ACC112 (cell line): ENCODE measurements around the gene VMA21.

Source experiments
- H2AFZ ChIP-seq: fragments of 200-600 bp; sonication (generic); one replicate; pipeline ENCODE4 v1.6.0; 2017; ENCODE audit warnings: antibody characterized with exemption, low read length; ENCODE audit not compliant: unreplicated experiment
- H3K27ac ChIP-seq: fragments of 200-600 bp; sonication (generic); 2 replicates; pipeline ENCODE4 v1.5.1; 2014; ENCODE audit warnings: low read depth, mild to moderate bottlenecking, antibody characterized with exemption, low read length, moderate library complexity
- H3K27me3 ChIP-seq: fragments of 200-600 bp; sonication (generic); 2 replicates; pipeline ENCODE4 v1.6.1; 2014; ENCODE audit warnings: mild to moderate bottlenecking, antibody characterized with exemption, low read length, moderate library complexity, mixed read lengths; ENCODE audit not compliant: insufficient read depth
- H3K36me3 ChIP-seq: fragments of 200-600 bp; sonication (generic); 2 replicates; pipeline ENCODE4 v1.6.1; 2016; ENCODE audit warnings: mild to moderate bottlenecking, antibody characterized with exemption, low read length, moderate library complexity, mixed read lengths; ENCODE audit not compliant: insufficient read depth
- H3K4me1 ChIP-seq: fragments of 200-600 bp; sonication (generic); one replicate; pipeline ENCODE4 v1.6.1; 2016; ENCODE audit warnings: low read length, mixed read lengths; ENCODE audit not compliant: insufficient read depth, unreplicated experiment, control insufficient read depth
- H3K4me3 ChIP-seq: fragments of 200-600 bp; sonication (generic); 2 replicates; pipeline ENCODE4 v1.5.1; 2014; ENCODE audit warnings: mild to moderate bottlenecking, low read depth, low read length
- H3K79me2 ChIP-seq: fragments of 200-600 bp; sonication (generic); one replicate; pipeline ENCODE4 v1.6.0; 2016; ENCODE audit warnings: low read length; ENCODE audit not compliant: control insufficient read depth, unreplicated experiment, insufficient read depth

The VMA21 gene, protein sequence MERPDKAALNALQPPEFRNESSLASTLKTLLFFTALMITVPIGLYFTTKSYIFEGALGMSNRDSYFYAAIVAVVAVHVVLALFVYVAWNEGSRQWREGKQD

DNA sequence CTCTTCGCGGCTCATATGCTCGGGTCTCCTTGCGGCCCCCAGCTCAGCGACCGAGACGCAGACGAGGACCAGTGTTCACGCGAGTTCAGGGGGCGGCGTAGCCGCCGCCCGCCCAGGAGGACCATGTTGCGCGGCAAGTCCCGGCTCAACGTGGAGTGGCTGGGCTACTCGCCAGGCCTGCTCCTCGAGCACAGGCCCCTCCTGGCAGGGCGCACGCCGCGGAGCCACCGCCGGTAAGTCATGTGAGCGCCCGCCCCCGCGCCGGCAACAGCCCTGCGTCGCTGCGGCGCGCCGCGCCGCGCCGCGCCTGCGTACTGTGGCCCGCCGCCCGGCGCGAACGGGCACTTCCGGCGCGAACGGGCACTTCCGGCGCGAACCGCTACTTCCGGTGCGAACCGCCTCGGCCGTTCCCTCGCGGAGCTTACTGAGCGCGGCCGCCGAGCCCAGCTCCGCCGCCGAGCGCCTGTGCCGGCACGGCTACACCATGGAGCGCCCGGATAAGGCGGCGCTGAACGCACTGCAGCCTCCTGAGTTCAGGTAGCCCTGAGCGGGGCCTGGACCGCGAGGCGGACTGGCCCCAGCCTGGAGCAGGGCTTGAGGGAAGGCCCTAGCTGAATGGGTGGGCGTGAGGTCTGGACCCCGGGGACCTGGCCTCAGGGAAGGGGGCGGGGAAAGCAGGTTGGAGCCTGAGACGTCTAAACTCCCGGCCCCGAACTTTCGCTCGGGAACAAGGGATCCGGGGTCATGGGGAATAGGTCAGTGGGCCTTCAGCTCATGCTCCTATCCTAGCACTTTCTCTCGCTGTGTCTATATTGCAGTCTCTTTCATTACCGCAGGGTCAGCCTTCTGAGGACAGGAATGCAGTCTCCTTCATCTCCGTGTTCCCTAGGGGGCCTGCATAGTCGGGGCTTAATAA is at the start of gene VMA21:
VMA21 (plus strand) TSS at position 382 of the 916 bp plus-strand sequence; CDS start at position 485, 103 bp downstream.
- Histone ChIP-seq H3K79me2 (peaks cover 49% of the 10 kb centered on the region), H3K27ac (peak within 1 kb of the TSS; percentile 91), H3K27me3 (no peaks in the 10 kb centered on the region), H2AFZ (peak within 1 kb of the TSS; percentile 99), H3K36me3 (no peaks in the 10 kb centered on the region), H3K4me3 (peak within 1 kb of the TSS; percentile 80), H3K4me1 (peaks cover 9% of the 10 kb centered on the region)

DNA sequence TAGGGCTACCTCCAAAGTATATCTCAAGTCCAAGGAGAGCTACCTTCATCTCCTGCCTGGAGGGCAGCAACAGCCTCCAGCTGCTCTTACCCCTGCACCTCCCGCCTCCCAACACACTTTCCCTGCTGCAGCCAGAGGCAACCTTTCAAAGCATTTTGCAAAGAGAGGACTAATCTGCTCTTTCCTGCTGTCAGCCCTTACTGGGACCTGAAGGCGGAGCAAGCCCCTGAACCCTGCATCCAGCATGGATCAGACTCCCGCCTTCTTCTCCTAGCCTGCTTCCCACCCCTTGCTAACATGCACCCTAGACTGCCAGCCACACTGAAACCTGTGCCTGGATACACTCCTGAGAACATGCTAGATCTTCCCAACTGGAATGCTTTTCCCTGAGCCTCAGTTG is 37.7 kb upstream of the VMA21 start:
- Histone ChIP-seq H3K4me3 (no peak overlapping the region), H3K4me1 (no peaks in the 10 kb centered on the region), H2AFZ (no peak overlapping the region), H3K27me3 (peaks cover 10% of the 10 kb centered on the region; the same call in 1 of the 2 replicates), H3K79me2 (no peaks in the 10 kb centered on the region), H3K27ac (no peak overlapping the region), H3K36me3 (no peaks in the 10 kb centered on the region)

DNA sequence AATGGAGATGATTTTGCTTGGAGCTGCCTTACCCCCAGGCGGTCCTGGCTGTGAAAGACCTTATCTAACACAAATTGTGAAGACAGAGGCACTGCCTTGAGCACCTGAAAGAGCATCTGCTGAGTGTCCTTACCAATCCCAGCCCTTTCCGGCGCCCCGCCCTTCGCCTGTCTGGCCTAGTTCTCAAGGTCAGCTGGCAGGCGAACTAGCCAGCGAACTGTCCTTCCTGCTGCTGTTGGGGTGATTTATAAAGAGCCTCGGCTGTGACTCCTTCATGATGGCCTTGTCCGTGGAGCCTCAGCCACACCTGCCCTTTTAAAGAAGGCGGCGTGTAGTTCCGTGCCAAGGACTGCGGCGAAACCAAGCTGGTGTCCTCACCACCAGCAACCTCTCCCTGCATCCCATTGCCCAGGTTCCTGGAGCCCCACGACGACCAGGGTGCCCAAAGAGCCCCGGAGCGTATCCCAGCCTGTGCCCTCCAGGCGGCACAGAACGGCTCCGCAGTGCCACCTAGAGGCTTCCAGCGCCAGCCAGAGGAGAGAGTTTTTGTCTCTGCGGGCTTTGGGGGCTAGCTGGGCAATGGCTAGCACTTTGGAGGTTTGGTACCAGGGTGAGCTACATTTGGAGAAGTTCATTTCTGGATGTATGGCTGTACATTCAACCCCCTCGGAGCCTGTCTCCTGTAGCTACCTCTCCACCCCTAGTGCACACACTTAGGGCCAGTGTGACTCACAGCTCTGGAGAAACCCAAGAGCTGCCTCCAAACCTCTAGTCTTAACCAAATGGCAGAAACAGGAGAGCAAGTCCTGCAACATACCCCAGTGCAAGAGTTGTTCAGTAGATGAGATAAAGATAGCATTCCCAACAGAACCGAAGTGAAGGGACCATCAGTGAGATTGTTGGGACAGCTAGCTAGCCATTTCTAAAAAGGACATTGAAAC is 36.8 kb upstream of the VMA21 start:
- Histone ChIP-seq H3K4me3 (no peak overlapping the region), H3K27ac (no peak overlapping the region), H3K27me3 (peaks cover 10% of the 10 kb centered on the region; the same call in 1 of the 2 replicates), H3K79me2 (no peaks in the 10 kb centered on the region), H3K36me3 (no peaks in the 10 kb centered on the region), H2AFZ (no peak overlapping the region), H3K4me1 (no peaks in the 10 kb centered on the region)

- no peak overlapping the region for H3K27ac ChIP-seq
- peaks cover 5% of the 10 kb centered on the region; the same call in 1 of the 2 replicates for H3K27me3 ChIP-seq
- H2AFZ ChIP-seq, result no peak overlapping the region
- H3K36me3 ChIP-seq, result no peaks in the 10 kb centered on the region
- H3K4me1 ChIP-seq, result no peaks in the 10 kb centered on the region
- H3K79me2 ChIP-seq, result no peaks in the 10 kb centered on the region
- no peak overlapping the region for H3K4me3 ChIP-seq
Measured at GRCh38 chrX:151363316-151363715, 33.7 kb upstream of the VMA21 start.

GRCh38 chrX:151365579-151365978 is 31.4 kb upstream of the VMA21 start:
- no peak overlapping the region for H2AFZ ChIP-seq
- peaks cover 6% of the 10 kb centered on the region; the same call in 1 of the 2 replicates for H3K27me3 ChIP-seq
- no peaks in the 10 kb centered on the region for H3K4me1 ChIP-seq
- H3K27ac ChIP-seq, result no peak overlapping the region
- H3K4me3 ChIP-seq, result no peak overlapping the region
- H3K36me3 ChIP-seq, result no peaks in the 10 kb centered on the region
- no peaks in the 10 kb centered on the region for H3K79me2 ChIP-seq

DNA sequence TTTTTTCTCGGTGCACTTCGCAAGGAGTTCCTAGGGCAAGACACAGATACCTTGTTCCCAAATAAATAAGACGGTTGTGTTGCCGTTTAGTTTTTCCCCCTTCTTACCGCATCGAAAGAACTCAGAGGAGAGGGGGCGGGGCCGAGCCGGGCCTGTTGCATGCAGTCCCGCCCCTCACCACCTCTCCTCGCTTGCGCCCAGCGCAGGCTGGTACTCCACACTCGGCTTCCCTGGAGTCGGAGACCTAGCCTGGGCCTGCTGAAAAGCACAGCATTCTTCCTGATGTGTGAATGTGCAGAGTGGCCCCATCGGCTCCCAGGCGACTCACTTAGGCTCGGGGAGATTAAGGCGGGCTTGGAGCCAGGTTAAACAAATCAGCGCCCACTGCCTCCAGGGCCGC is 26.1 kb upstream of the VMA21 start:
- Histone ChIP-seq H3K4me1 (no peaks in the 10 kb centered on the region), H3K27me3 (peaks cover 13% of the 10 kb centered on the region; the same call in 1 of the 2 replicates), H2AFZ (no peak overlapping the region), H3K79me2 (no peaks in the 10 kb centered on the region), H3K27ac (no peak overlapping the region), H3K36me3 (no peaks in the 10 kb centered on the region), H3K4me3 (no peak overlapping the region)

DNA sequence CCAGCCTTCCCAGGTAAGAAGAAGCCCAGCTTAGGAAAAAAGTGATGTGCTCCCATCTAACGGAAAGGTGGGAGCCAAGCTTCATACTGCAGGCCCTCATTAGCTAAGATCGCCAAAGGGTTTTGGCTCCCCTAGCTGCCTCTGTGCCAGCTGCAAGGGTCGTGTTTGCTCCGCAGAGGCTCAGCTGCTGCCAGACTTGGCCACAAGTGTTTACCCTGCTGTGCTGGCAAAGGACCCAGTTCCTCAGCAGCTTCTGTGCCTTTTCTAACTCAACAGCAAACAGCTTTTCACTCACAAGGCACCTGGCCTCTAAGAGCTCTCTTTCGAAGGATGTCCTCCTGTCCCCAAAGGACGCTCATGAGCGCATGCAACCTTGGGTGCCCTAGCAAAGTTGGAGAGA is 12.2 kb upstream of the VMA21 start:
- Histone ChIP-seq H2AFZ (no peak overlapping the region), H3K79me2 (no peaks in the 10 kb centered on the region), H3K4me1 (no peaks in the 10 kb centered on the region), H3K4me3 (no peak overlapping the region), H3K27ac (no peak overlapping the region), H3K27me3 (no peaks in the 10 kb centered on the region; the same call in 1 of the 2 replicates), H3K36me3 (no peaks in the 10 kb centered on the region)

- H2AFZ ChIP-seq, result no peak overlapping the region
Measured at GRCh38 chrX:151386838-151387459, 10.1 kb upstream of the VMA21 start.

DNA sequence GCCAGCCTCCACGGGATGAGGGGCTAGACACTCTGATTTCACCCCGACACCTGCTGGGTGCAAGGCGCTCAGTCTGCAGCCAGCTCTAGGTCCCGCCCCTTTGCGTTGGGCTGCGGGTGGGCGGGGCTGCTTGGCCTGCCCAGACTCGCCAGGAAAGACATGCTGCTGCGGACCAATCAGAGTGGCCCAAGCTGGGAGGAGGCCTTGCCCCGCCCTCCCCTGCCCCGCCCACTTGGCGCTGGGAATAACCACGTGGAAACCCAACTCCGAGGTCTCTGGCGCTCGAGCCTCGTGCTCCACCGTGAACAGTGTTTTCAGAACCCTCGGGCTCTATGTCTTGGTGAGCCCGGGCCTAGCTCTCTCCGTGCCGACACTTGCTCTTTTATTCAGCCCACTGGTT is 5.3 kb upstream of the VMA21 start:
- Histone ChIP-seq H3K36me3 (no peaks in the 10 kb centered on the region), H2AFZ (no peak overlapping the region), H3K79me2 (no peaks in the 10 kb centered on the region), H3K4me1 (no peaks in the 10 kb centered on the region), H3K4me3 (no peak overlapping the region), H3K27me3 (no peaks in the 10 kb centered on the region), H3K27ac (no peak overlapping the region)

More at GRCh38 chrX:151386838-151387459, 10.1 kb upstream of the VMA21 start:
- Histone ChIP-seq H3K27ac (no peak overlapping the region), H3K4me3 (no peak overlapping the region), H3K27me3 (no peaks in the 10 kb centered on the region; the same call in 1 of the 2 replicates), H3K4me1 (no peaks in the 10 kb centered on the region), H3K79me2 (no peaks in the 10 kb centered on the region), H3K36me3 (no peaks in the 10 kb centered on the region)

GRCh38 chrX:151393514-151393913 is 3.5 kb upstream of the VMA21 start:
- H3K27me3 ChIP-seq, result no peaks in the 10 kb centered on the region
- H3K4me3 ChIP-seq, result no peak overlapping the region
- H3K79me2 ChIP-seq, result peaks cover 15% of the 10 kb centered on the region
- no peaks in the 10 kb centered on the region for H3K36me3 ChIP-seq
- no peak overlapping the region for H3K27ac ChIP-seq
- peaks cover under 1% of the 10 kb centered on the region for H3K4me1 ChIP-seq
- H2AFZ ChIP-seq, result no peak overlapping the region
